ENCODE measurements around the gene AZU1. TPM values are rescaled to one million over a fixed set of nuclear protein-coding genes. Genes with fewer than 3 reads are reported as not detected.

AZU1 gene
- total and polyA plus RNA-seq, 11 donors: 0.11 to 3.3 (median 0.20) TPM; not detected in 8

DNA sequence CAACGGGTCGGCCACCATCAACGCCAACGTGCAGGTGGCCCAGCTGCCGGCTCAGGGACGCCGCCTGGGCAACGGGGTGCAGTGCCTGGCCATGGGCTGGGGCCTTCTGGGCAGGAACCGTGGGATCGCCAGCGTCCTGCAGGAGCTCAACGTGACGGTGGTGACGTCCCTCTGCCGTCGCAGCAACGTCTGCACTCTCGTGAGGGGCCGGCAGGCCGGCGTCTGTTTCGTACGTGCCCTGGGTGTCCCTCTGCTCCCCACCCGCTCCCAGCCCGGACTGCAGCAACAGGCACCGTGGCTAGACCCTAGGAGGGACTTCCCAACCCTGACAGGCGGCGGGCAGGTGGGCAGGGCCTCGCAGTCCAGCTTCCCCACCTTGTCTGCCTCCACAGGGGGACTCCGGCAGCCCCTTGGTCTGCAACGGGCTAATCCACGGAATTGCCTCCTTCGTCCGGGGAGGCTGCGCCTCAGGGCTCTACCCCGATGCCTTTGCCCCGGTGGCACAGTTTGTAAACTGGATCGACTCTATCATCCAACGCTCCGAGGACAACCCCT lies 28.0 kb downstream of the AZU1 start:
- peaks cover 9 to 68% (median 29%) of the 10 kb centered on the region in 9 donors for H3K27me3 ChIP-seq
- no peak overlapping the region for H3K27ac ChIP-seq
- H3K4me1 ChIP-seq: peaks cover 0 to 41% (median 6%) of the 10 kb centered on the region in 12 donors
- no peaks in the 10 kb centered on the region for H3K36me3 ChIP-seq
- intact Hi-C loops (cut with DNase I): loop anchor here in 9 of 10 donors (2.0 to 10.0 kb wide), 6 partner anchors 65 to 127 kb away; partner anchors contain the start of gene WDR18 (in 2 of the 9)
- DNase-seq (peak in 1 of 5 donors; percentile 22), ATAC-seq (no peak)
- no peak overlapping the region for H3K4me3 ChIP-seq
- 68 to 74% (median 71%) methylated on average over 31 to 40 of the region's 40 CpGs for WGBS, 4 donors
- no peaks in the 10 kb centered on the region for H3K9me3 ChIP-seq
- TF ChIP-seq, protein P1, sequence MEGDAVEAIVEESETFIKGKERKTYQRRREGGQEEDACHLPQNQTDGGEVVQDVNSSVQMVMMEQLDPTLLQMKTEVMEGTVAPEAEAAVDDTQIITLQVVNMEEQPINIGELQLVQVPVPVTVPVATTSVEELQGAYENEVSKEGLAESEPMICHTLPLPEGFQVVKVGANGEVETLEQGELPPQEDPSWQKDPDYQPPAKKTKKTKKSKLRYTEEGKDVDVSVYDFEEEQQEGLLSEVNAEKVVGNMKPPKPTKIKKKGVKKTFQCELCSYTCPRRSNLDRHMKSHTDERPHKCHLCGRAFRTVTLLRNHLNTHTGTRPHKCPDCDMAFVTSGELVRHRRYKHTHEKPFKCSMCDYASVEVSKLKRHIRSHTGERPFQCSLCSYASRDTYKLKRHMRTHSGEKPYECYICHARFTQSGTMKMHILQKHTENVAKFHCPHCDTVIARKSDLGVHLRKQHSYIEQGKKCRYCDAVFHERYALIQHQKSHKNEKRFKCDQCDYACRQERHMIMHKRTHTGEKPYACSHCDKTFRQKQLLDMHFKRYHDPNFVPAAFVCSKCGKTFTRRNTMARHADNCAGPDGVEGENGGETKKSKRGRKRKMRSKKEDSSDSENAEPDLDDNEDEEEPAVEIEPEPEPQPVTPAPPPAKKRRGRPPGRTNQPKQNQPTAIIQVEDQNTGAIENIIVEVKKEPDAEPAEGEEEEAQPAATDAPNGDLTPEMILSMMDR (IDR thresholded peaks at IDR 0.05): no peak
- no peak for TF ChIP-seq POLR2A (IDR thresholded peaks at IDR 0.05)

DNA sequence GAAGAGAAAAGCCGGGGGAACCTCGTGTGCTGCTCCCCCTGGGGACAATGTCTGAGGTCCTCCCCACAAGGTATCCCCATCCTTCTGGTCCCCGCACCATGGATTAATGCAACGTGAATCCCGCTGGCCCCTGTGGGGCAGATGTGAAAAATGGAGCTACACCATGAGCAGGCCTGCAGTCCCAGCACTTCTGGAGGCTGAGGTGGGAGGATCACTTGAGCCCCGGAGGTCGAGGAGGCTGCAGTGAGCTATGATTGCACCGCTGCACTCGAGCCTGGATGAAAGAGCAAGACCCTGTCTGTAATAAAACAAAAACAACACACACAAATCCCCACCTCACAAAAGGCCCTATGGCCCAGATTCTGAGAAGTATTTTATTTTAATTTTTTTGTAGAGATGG lies 30.6 kb downstream of the AZU1 start:
- Histone ChIP-seq H3K27me3 (peaks cover under 1 to 52% (median 19%) of the 10 kb centered on the region in 9 donors), H3K36me3 (no peaks in the 10 kb centered on the region), H3K9me3 (no peaks in the 10 kb centered on the region), H3K4me3 (no peak overlapping the region), H3K4me1 (peaks cover 0 to 31% (median 2%) of the 10 kb centered on the region in 12 donors), H3K27ac (peak overlapping the region in 1 of 12 donors; percentile 40)
- TF ChIP-seq, protein P1 (IDR thresholded peaks at IDR 0.05): no peak
- TF ChIP-seq POLR2A (IDR thresholded peaks at IDR 0.05): no peak
- intact Hi-C loops (cut with DNase I): loop anchor here in 9 of 10 donors (5.0 to 10.0 kb wide), 5 partner anchors 64 to 124 kb away; partner anchors contain the start of gene WDR18 (in 2 of the 9)
- ATAC-seq: no peak
- WGBS, 4 donors: 75 to 81% (median 79%) methylated on average over 9 of the region's 9 CpGs
- no peak for DNase-seq

DNA sequence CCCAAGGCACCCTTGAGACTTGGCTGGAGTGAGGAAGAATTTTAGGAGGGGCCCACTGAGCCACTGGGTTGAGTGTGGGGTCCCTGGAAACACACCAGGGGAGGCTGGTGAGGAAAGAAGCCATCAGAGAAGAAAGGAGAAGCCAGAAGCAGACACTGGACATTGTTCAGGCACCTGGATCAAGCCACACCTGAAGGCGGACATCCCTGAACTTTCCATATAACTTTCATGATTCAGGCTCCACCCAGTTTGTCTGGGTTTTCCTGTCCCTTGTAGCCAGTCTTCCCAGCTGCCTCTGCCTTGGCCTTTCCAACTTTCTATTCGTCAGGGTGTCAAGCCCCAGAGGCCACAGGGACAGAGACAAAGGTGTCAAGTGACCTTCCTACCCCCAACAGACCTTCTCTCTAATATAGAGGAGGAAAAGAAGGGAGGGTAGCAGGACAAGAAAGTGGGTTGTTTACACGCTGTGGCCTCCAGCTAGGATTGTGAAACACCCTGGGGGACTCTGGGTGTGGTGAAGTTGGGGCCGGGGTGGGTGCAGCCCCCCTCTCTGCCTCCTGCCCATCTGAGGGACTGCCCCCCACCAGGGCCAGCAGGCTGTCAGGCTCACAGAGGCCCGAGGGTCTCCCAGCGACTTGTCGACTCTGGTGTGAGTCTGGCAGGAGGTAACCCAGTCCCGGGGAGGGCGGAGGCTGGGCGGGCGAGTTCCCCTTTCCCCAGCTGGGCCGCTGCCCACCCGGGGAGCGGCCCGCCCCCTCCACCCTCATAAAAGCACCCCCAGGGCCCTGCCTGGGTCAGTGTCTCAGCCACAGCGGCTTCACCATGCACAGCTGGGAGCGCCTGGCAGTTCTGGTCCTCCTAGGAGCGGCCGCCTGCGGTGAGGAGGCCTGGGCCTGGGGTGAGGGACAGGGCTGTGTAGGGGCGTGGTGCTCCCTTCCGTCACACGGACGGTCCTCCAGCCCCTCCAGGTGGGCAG lies 31.5 kb downstream of the AZU1 start, which contains the start of gene CFD:
Gene CFD (plus strand): TSS at position 797 of the 976 bp plus-strand sequence. CDS start 26 bp downstream, at position 823.
- Histone ChIP-seq H3K36me3 (no peaks in the 10 kb centered on the region), H3K27me3 (peaks cover 0 to 48% (median 17%) of the 10 kb centered on the region in 9 donors), H3K4me3 (peak within 1 kb of the TSS; percentile 13 to 59 (median 44)), H3K4me1 (peaks cover 0 to 40% (median 3%) of the 10 kb centered on the region in 12 donors), H3K9me3 (no peaks in the 10 kb centered on the region), H3K27ac (peak within 1 kb of the TSS; percentile 40 to 82 (median 74))
- WGBS, 4 donors: 40 to 51% (median 45%) methylated on average over 18 to 24 of the region's 24 CpGs
- ATAC-seq (peak; percentile 43 to 69 (median 60)), DNase-seq (peak; percentile 60 to 89 (median 72))
- TF ChIP-seq POLR2A (IDR thresholded peaks at IDR 0.05): peak in 1 of 2 donors; percentile 67
- TF ChIP-seq, protein P1 (IDR thresholded peaks at IDR 0.05): no peak
- intact Hi-C loops (cut with DNase I): loop anchor here in 9 of 10 donors (5.0 to 10.0 kb wide), 5 partner anchors 63 to 123 kb away; partner anchors contain the start of gene WDR18 (in 2 of the 9)

Measured in heart left ventricle (tissue), 16 donors.